Lower leg skin (tissue), 3 donors: ENCODE data around the gene AURKA.

Experiments
- POLR2A ChIP-seq, 2 donors: fragments of 450-650 bp; IDR thresholded peaks; one replicate each; pipeline ENCODE4 v1.6.1; 2016 to 2017; ENCODE audit warnings: antibody characterized with exemption in 2 of 2, mild to moderate bottlenecking in 1 of 2, moderate library complexity in 1 of 2
- TF ChIP-seq, protein P1 (sequence below), 3 donors: fragments of 450-650 bp; IDR thresholded peaks; one replicate each; pipeline ENCODE4 v1.5.1; 2016; ENCODE audit warnings: antibody characterized with exemption in 3 of 3, mild to moderate bottlenecking in 3 of 3, moderate library complexity in 2 of 3

DNA sequence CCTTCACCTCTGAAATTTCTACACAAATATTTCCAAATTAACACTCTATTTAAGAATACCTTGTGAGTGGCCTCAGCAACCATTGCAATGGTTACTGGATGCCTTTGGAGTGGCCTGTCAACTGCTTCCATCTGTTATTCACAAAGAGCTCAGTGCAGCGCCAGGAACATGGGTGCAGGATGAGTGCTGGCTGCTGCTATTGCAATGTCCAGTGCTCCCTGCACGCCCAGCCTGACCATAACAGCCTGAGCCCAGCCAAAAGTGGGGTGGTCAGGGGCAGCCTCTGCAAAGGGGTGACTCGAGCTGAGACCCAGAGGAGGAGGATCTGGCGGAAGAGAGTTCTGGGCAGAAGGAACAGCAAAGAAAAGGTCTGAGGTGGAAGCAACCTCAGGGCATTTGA, 38.4 kb upstream of the AURKA start:
- TF ChIP-seq, protein P1, sequence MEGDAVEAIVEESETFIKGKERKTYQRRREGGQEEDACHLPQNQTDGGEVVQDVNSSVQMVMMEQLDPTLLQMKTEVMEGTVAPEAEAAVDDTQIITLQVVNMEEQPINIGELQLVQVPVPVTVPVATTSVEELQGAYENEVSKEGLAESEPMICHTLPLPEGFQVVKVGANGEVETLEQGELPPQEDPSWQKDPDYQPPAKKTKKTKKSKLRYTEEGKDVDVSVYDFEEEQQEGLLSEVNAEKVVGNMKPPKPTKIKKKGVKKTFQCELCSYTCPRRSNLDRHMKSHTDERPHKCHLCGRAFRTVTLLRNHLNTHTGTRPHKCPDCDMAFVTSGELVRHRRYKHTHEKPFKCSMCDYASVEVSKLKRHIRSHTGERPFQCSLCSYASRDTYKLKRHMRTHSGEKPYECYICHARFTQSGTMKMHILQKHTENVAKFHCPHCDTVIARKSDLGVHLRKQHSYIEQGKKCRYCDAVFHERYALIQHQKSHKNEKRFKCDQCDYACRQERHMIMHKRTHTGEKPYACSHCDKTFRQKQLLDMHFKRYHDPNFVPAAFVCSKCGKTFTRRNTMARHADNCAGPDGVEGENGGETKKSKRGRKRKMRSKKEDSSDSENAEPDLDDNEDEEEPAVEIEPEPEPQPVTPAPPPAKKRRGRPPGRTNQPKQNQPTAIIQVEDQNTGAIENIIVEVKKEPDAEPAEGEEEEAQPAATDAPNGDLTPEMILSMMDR (IDR thresholded peaks at IDR 0.05): no peak
- no peak for TF ChIP-seq POLR2A (IDR thresholded peaks at IDR 0.05)
